Lower leg skin (tissue), 3 donors: Measurements from ENCODE around the gene ISL2.

Experiments
- CTCF ChIP-seq, 3 donors: fragments of 450-650 bp; IDR thresholded peaks; one replicate each; pipeline ENCODE4 v1.5.1; 2016; ENCODE audit warnings: antibody characterized with exemption in 3 of 3, mild to moderate bottlenecking in 3 of 3, moderate library complexity in 2 of 3
- POLR2A ChIP-seq, 2 donors: fragments of 450-650 bp; IDR thresholded peaks; one replicate each; pipeline ENCODE4 v1.6.1; 2016 to 2017; ENCODE audit warnings: antibody characterized with exemption in 2 of 2, mild to moderate bottlenecking in 1 of 2, moderate library complexity in 1 of 2

- TF ChIP-seq CTCF (IDR thresholded peaks at IDR 0.05) = no peak
- TF ChIP-seq POLR2A (IDR thresholded peaks at IDR 0.05) = no peak
Measured at GRCh38 chr15:76344893-76345582, 8.5 kb downstream of the ISL2 start.
